SH-SY5Y (cell line): ENCODE results near the gene C22orf15.

Experiments used
- GATA2 ChIP-seq: IDR thresholded peaks from 2 replicates; pipeline ENCODE4 v1.6.1; 2011; ENCODE audit warnings: mild to moderate bottlenecking, low read depth, low read length
- GATA3 ChIP-seq: IDR thresholded peaks from 2 replicates; pipeline ENCODE4 v1.6.1; 2011; ENCODE audit warnings: low read depth, mild to moderate bottlenecking, low read length, moderate library complexity

- no peak for TF ChIP-seq GATA2
- no peak for TF ChIP-seq GATA3
Observed at GRCh38 chr22:23749841-23750301, 12.9 kb upstream of the C22orf15 start.
